HepG2 (cell line): ENCODE measurements around the gene TTC1. TPM values are rescaled to one million over a fixed set of nuclear protein-coding genes. Genes with fewer than 3 reads are reported as not detected.
A peak's percentile ranks its signal among the peaks of the same experiment; 100 is the strongest.

Experiments used
- ATAC-seq: fragments of 200-7000 bp; cut with Tn5 transposase; 3 replicates; pipeline ENCODE4 v1.9.1; 2020; ENCODE audit warnings: mild to moderate bottlenecking, moderate library complexity
- BruUV-seq: library from RNA; stranded (reverse); fragments of 400-500 nt; replicated peaks from 2 replicates; lab custom pipeline; 2021; lab: Mats Ljungman, UMichigan
- CTCF ChIA-PET: fragments of 300-600 bp; formaldehyde crosslinking; extraction: SDS; loops from one replicate; lab custom pipeline; 2021; ENCODE audit warnings: low total read pairs, inconsistent platforms, low intra/inter-chr PET ratio; lab: Yijun Ruan, JAX
- POLR2A ChIA-PET: fragments of 350-600 bp; sonication (Branson Sonifier 250); formaldehyde crosslinking; loops from one replicate; lab custom pipeline; 2020; ENCODE audit warnings: antibody characterized with exemption, inconsistent platforms; lab: Yijun Ruan, JAX
- DNase-seq: peaks from one replicate; pipeline ENCODE4 v3.0.0-alpha.2; 2015; ENCODE audit warnings: low spot score
- FAIRE-seq: peaks from 3 replicates; lab custom pipeline; 2011; peaks lifted over from hg19 to GRCh38; lab: Jason Lieb, UNC
- H2AFZ ChIP-seq: one replicate; pipeline ENCODE4 v1.6.1; 2011; ENCODE audit warnings: low read length, inconsistent platforms
- H3K27ac ChIP-seq: fragments of 300-600 bp; 3 replicates; pipeline ENCODE4 v1.8.0; 2011; ENCODE audit warnings: mixed run types, mild to moderate bottlenecking, mixed read lengths, low read length, inconsistent platforms; ENCODE audit not compliant: insufficient read depth; ENCODE audit errors: extremely low read length
- H3K27me3 ChIP-seq, 2 experiments: fragments of 200-600 bp in 1 of 2; 2 replicates in 1 of 2; 3 replicates in 1 of 2; pipeline versions ENCODE4 v1.6.0 to v1.8.0; 2011; ENCODE audit warnings: low read length in 2 of 2, mild to moderate bottlenecking in 2 of 2, moderate library complexity in 2 of 2, inconsistent platforms in 1 of 2; ENCODE audit not compliant: insufficient read depth in 2 of 2, control insufficient read depth in 1 of 2
- H3K36me3 ChIP-seq, 2 experiments: fragments of 200-600 bp in 1 of 2; replicated peaks in 1 of 2; 2 replicates in 1 of 2; 3 replicates in 1 of 2; pipeline versions ENCODE4 v1.5.1 to v1.8.0; 2011; ENCODE audit warnings: low read length in 2 of 2, inconsistent platforms in 1 of 2; ENCODE audit not compliant: insufficient read depth in 2 of 2, control insufficient read depth in 1 of 2
- H3K4me1 ChIP-seq: 2 replicates; pipeline ENCODE4 v1.5.1; 2012; ENCODE audit warnings: low read length, inconsistent platforms; ENCODE audit not compliant: insufficient read depth
- H3K4me2 ChIP-seq: 2 replicates; pipeline ENCODE4 v1.6.0; 2011; ENCODE audit warnings: low read depth, low read length, inconsistent platforms
- H3K4me3 ChIP-seq, 3 experiments: fragments of 200-600 bp in 1 of 3; sonication (generic), shearing (Covaris generic) in 1 of 3; replicated peaks in 1 of 3; 2 replicates each; pipeline ENCODE4 v1.5.1; 2011 to 2016; ENCODE audit warnings: low read length in 3 of 3, inconsistent platforms in 2 of 3, low read depth in 2 of 3, mild to moderate bottlenecking in 2 of 3, control low read depth in 1 of 3, mixed read lengths in 1 of 3; ENCODE audit not compliant: insufficient read depth in 1 of 3
- H3K79me2 ChIP-seq: one replicate; pipeline ENCODE4 v1.6.1; 2011; ENCODE audit warnings: low read length, inconsistent platforms; ENCODE audit not compliant: insufficient read depth
- H3K9ac ChIP-seq: 2 replicates; pipeline ENCODE4 v1.6.0; 2011; ENCODE audit warnings: mild to moderate bottlenecking, low read depth, low read length, inconsistent platforms; ENCODE audit not compliant: insufficient read depth
- H3K9me3 ChIP-seq: 2 replicates; pipeline ENCODE4 v1.5.1; 2012; ENCODE audit warnings: mild to moderate bottlenecking, low read length
- H4K20me1 ChIP-seq: 2 replicates; pipeline ENCODE4 v1.6.0; 2011; ENCODE audit warnings: inconsistent platforms, mild to moderate bottlenecking, low read length, moderate library complexity; ENCODE audit not compliant: insufficient read depth
- ARNT ChIP-seq: fragments of 450-650 bp; IDR thresholded peaks from 2 replicates; pipeline ENCODE4 v1.6.1; 2017
- CHCHD3 ChIP-seq: sonication (generic); formaldehyde crosslinking; IDR thresholded peaks from 2 replicates; pipeline ENCODE4 v1.8.0; 2022; ENCODE audit warnings: mild to moderate bottlenecking, missing genetic modification reagents, moderate library complexity
- HNF4A ChIP-seq: sonication (generic); formaldehyde crosslinking; IDR thresholded peaks from 2 replicates; pipeline ENCODE4 v1.4.0; 2020; ENCODE audit warnings: missing genetic modification reagents
- HNRNPH1 ChIP-seq: fragments of 200-400 bp; formaldehyde crosslinking; optimal IDR thresholded peaks from 2 replicates; pipeline ENCODE3; 2017; ENCODE audit warnings: mild to moderate bottlenecking, low read depth, low read length
- HOXA3 ChIP-seq: sonication (generic); formaldehyde crosslinking; IDR thresholded peaks from 2 replicates; pipeline ENCODE4 v1.5.0; 2020; ENCODE audit warnings: missing genetic modification reagents
- MAF1 ChIP-seq: sonication (generic); formaldehyde crosslinking; IDR thresholded peaks from 2 replicates; pipeline ENCODE4 v1.5.0; 2020; ENCODE audit warnings: missing genetic modification reagents, borderline replicate concordance
- NR2F2 ChIP-seq: IDR thresholded peaks from 2 replicates; pipeline ENCODE4 v1.6.1; 2012; ENCODE audit warnings: low read depth, inconsistent platforms, borderline replicate concordance
- RELA ChIP-seq: sonication (generic); formaldehyde crosslinking; IDR thresholded peaks from 2 replicates; pipeline ENCODE4 v1.4.0; 2020; ENCODE audit warnings: missing genetic modification reagents
- SRF ChIP-seq: IDR thresholded peaks from 2 replicates; pipeline ENCODE4 v1.6.1; 2011; ENCODE audit warnings: mild to moderate bottlenecking, low read depth, low read length, moderate library complexity
- SRSF1 ChIP-seq: fragments of 200-400 bp; formaldehyde crosslinking; optimal IDR thresholded peaks from 2 replicates; pipeline ENCODE3; 2017; ENCODE audit warnings: mild to moderate bottlenecking, low read depth, low read length, moderate library complexity
- ZNF296 ChIP-seq: sonication (generic); formaldehyde crosslinking; conservative IDR thresholded peaks from 2 replicates; pipeline ENCODE4 v1.5.0; 2020; ENCODE audit warnings: mild to moderate bottlenecking, missing genetic modification reagents
- ZNF503 ChIP-seq: sonication (generic); formaldehyde crosslinking; IDR thresholded peaks from 2 replicates; pipeline ENCODE4 v1.4.0; 2020; ENCODE audit warnings: missing genetic modification reagents
- ZNF550 ChIP-seq: sonication (generic); formaldehyde crosslinking; IDR thresholded peaks from 2 replicates; pipeline ENCODE4 v1.4.0; 2020; ENCODE audit warnings: mild to moderate bottlenecking, missing genetic modification reagents, borderline replicate concordance
- ZNF644 ChIP-seq: IDR thresholded peaks from 2 replicates; pipeline ENCODE4 v1.6.1; 2016; ENCODE audit warnings: low read depth
- WGBS: methylation state at CpG from one replicate; pipeline ENCODE4 v1.1.6; 2017; ENCODE audit warnings: low lambda C conversion rate; 5-methylcytosine and 5-hydroxymethylcytosine counted together
- in situ Hi-C: cut with HindIII; loops from 2 replicates; pipeline ENCODE4 v1.10.0; 2017; ENCODE audit warnings: low pct_unique_long_range_greater_than_20kb; ENCODE audit not compliant: extremely low pct_ligation_motif_present
- intact Hi-C: fragments of 100-400 bp; cut with micrococcal nuclease; formaldehyde crosslinking; loops from one replicate; pipeline ENCODE4 v1.10.0; 2022; ENCODE audit not compliant: unreplicated experiment
- polyA plus RNA-seq, 8 experiments: library from polyadenylated mRNA; depleted of rRNA in 3 of 8; stranded (reverse) in 7 of 8; unstranded in 1 of 8; fragments of >200 nt; fragmentation: Illumina TruSeq in 4 of 8; extraction: Trizol in 4 of 8; gene quantifications; 2 replicates each; pipeline versions ENCODE4 v1.2.1 to v1.2.3, GENCODE V29; 2011 to 2016; ENCODE audit warnings: low read depth in 4 of 8, missing spikeins in 1 of 8, mixed read lengths in 1 of 8; ENCODE audit not compliant: insufficient read depth in 1 of 8
- total RNA-seq, 5 experiments: library from RNA; depleted of rRNA; stranded (reverse); fragments of >200 nt; fragmentation: Illumina TruSeq; extraction: Trizol; gene quantifications; 2 replicates each; pipeline ENCODE4 v1.2.3, GENCODE V29; 2016; ENCODE audit warnings: low read depth in 1 of 5

TTC1 gene
- total and polyA plus RNA-seq, 2 of the 13 experiments (the other 11 are each of a cell fraction or from before 2014, with no cell fraction given) = 16.1 to 72.1 TPM

GRCh38 chr5:160029540-160030139 is 20.7 kb downstream of the TTC1 start:
- Histone ChIP-seq H4K20me1 (no peaks in the 10 kb centered on the region), H3K36me3 (peaks cover 2 to 18% of the 10 kb centered on the region in 2 experiments; a peak in 3 of 5 replicates), H3K27me3 (no peaks in the 10 kb centered on the region), H3K27ac (no peak overlapping the region), H3K9ac (no peak overlapping the region), H3K4me1 (peaks cover 10% of the 10 kb centered on the region; the same call in 1 of the 2 replicates), H2AFZ (no peak overlapping the region), H3K4me2 (no peak overlapping the region), H3K79me2 (peaks cover 5% of the 10 kb centered on the region), H3K9me3 (no peaks in the 10 kb centered on the region), H3K4me3 (no peak overlapping the region)
- 96% methylated on average over 3 of the region's 3 CpGs for WGBS
- no TSS peak for BruUV-seq
- FAIRE-seq = no peak
- in situ Hi-C loops = no loop called here
- ChIA-PET POLR2A (no interaction called here), CTCF (no interaction called here)
- no peak for DNase-seq
- ATAC-seq = no peak
- intact Hi-C loops = no loop called here
- TF ChIP-seq HNF4A (CRISPR knock-in tag) (peak; percentile 34; the same call in 1 of the 2 replicates), ZNF644 (CRISPR knock-in tag) (no peak)

- DNase-seq (no peak), ATAC-seq (no peak), FAIRE-seq (no peak)
- H3K9ac ChIP-seq = no peak overlapping the region
- H3K9me3 ChIP-seq = no peaks in the 10 kb centered on the region
- H3K27ac ChIP-seq = no peak overlapping the region
- in situ Hi-C loops (no loop called here), intact Hi-C loops (no loop called here)
- no TSS peak for BruUV-seq
- POLR2A ChIA-PET = no interaction called here
- peaks cover 10% of the 10 kb centered on the region; the same call in 1 of the 2 replicates for H3K4me1 ChIP-seq
- no peak overlapping the region for H2AFZ ChIP-seq
- TF ChIP-seq MAF1 (CRISPR knock-in tag) (no peak), HNRNPH1 (no peak), ZNF296 (CRISPR knock-in tag) (no peak), ARNT (no peak), NR2F2 (no peak), ZNF503 (CRISPR knock-in tag) (no peak), SRSF1 (no peak), CHCHD3 (CRISPR knock-in tag) (no peak), ZNF550 (CRISPR knock-in tag) (no peak), SRF (no peak), RELA (no peak), HOXA3 (CRISPR knock-in tag) (no peak)
- no peaks in the 10 kb centered on the region for H3K27me3 ChIP-seq
- no peak overlapping the region for H3K4me2 ChIP-seq
- peaks cover 5% of the 10 kb centered on the region for H3K79me2 ChIP-seq
- WGBS = 100% methylated on average over 3 of the region's 3 CpGs
- no peak overlapping the region for H3K4me3 ChIP-seq
- CTCF ChIA-PET = no interaction called here
- peaks cover 4 to 27% of the 10 kb centered on the region in 2 experiments; a peak in 4 of 5 replicates for H3K36me3 ChIP-seq
- H4K20me1 ChIP-seq = no peaks in the 10 kb centered on the region
These were observed 21.9 kb downstream of the TTC1 start for GRCh38 chr5:160030631-160031377.
